ENCODE results near the gene POLK.
"Not testable (repeated sequence)": the region's sequence is repeated elsewhere in the genome, so short reads cannot be mapped to it uniquely, and the experiment has no call there.

DNA sequence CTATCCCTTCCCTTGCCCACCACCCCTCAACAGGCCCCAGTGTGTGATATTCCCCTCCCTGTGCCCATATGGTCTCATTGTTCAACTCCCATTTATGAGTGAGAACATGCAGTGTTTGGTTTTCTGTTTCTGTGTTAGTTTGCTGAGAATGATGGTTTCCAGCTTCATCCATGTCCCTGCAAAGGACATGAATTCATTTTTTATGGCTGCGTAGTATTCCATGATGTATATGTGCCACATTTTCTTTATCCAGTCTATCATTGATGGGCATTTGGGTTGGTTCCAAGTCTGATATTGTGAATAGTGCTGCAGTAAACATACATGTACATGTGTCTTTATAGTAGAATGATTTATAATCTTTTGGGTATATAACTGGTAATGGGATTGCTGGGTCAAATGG lies 49.0 kb downstream of the POLK start:
- TF ChIP-seq, protein P1, sequence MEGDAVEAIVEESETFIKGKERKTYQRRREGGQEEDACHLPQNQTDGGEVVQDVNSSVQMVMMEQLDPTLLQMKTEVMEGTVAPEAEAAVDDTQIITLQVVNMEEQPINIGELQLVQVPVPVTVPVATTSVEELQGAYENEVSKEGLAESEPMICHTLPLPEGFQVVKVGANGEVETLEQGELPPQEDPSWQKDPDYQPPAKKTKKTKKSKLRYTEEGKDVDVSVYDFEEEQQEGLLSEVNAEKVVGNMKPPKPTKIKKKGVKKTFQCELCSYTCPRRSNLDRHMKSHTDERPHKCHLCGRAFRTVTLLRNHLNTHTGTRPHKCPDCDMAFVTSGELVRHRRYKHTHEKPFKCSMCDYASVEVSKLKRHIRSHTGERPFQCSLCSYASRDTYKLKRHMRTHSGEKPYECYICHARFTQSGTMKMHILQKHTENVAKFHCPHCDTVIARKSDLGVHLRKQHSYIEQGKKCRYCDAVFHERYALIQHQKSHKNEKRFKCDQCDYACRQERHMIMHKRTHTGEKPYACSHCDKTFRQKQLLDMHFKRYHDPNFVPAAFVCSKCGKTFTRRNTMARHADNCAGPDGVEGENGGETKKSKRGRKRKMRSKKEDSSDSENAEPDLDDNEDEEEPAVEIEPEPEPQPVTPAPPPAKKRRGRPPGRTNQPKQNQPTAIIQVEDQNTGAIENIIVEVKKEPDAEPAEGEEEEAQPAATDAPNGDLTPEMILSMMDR (conservative IDR thresholded peaks at IDR 0.05; ENCODE audit: low read length): not testable (repeated sequence)
- not testable (repeated sequence) for TF ChIP-seq EZH2phosphoT487 (IDR thresholded peaks at IDR 0.05; ENCODE audit: borderline replicate concordance, low read depth, low read length)
